Measurements from ENCODE around the gene RASL12.

DNA sequence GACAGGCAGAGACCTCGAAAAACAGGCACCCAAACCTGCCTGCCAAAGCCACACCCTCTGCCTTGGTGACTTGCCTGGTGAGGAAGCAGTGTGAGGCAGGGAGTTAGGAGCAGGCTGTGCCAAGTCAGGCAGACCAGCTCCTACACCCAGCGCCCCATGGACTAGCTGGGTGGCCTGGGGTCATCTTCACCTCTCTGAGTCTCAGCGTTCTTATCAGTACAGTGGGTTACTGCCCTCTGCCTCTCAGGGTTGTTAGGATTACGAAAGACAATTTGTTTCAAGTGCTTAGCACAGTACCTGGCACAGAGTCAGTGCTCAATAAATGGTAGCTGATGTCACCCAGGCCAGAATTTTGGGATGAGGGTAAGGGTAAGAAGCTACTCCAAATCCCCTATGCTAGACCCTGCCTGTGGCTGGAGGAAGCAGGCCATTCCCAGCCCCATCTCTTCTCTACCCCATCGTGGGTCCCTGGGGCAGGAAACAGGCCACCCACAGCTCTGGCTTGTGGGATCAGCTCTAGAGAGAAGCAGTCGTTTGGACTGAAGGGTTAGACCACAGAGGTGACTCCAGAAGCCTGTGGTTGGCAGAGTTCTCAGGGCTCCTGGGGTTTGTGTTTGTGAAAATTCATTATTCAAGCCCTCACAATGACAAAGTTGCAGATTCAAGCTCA, 12.5 kb downstream of the RASL12 start:
- TF ChIP-seq, protein P1, sequence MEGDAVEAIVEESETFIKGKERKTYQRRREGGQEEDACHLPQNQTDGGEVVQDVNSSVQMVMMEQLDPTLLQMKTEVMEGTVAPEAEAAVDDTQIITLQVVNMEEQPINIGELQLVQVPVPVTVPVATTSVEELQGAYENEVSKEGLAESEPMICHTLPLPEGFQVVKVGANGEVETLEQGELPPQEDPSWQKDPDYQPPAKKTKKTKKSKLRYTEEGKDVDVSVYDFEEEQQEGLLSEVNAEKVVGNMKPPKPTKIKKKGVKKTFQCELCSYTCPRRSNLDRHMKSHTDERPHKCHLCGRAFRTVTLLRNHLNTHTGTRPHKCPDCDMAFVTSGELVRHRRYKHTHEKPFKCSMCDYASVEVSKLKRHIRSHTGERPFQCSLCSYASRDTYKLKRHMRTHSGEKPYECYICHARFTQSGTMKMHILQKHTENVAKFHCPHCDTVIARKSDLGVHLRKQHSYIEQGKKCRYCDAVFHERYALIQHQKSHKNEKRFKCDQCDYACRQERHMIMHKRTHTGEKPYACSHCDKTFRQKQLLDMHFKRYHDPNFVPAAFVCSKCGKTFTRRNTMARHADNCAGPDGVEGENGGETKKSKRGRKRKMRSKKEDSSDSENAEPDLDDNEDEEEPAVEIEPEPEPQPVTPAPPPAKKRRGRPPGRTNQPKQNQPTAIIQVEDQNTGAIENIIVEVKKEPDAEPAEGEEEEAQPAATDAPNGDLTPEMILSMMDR (IDR thresholded peaks at IDR 0.05 in 8 of 11, conservative IDR thresholded peaks at IDR 0.05 in 3 of 11) = no peak
- TF ChIP-seq POLR2A (IDR thresholded peaks at IDR 0.05) (no peak), POLR2AphosphoS5 (IDR thresholded peaks at IDR 0.05) (no peak)

Measured in spleen (tissue), 7 donors.